ENCODE measurements around the gene COG5. TPM values are rescaled to one million over a fixed set of nuclear protein-coding genes. Genes with fewer than 3 reads are reported as not detected.

Gene COG5
- total and polyA plus RNA-seq, 10 of the 15 experiments (the other 5 are each of a cell fraction or from before 2014, with no cell fraction given) = 5.5 to 27.9 (median 15.6) TPM

GRCh38 chr7:107212725-107213124, 351.0 kb downstream of the COG5 start:
- FAIRE-seq (no peak), DNase-seq (ENCODE audit: low read depth, low spot score) (no peak), ATAC-seq (peak; percentile 47)
- Histone ChIP-seq H3K4me1 (ENCODE audit: control insufficient read depth, insufficient read depth, low read length) (no peaks in the 10 kb centered on the region), H3K4me3 (no peak overlapping the region), H3K4me2 (ENCODE audit: control insufficient read depth, insufficient read depth) (0 out of 2 replicates have a peak overlapping the region, but pooled peaks have one; percentile 3), H3K79me2 (ENCODE audit: control insufficient read depth, insufficient read depth, low read length) (no peaks in the 10 kb centered on the region), H3K27ac (ENCODE audit: control insufficient read depth, insufficient read depth) (no peak overlapping the region), H3K9ac (ENCODE audit: control insufficient read depth, insufficient read depth, low read length) (no peak overlapping the region), H2AFZ (ENCODE audit: control insufficient read depth, low read depth, low read length) (no peak overlapping the region), H3K27me3 (replicated peaks in 1 of 2; ENCODE audit: control insufficient read depth in 2 of 2, insufficient read depth in 2 of 2, low read length in 1 of 2) (no peaks in the 10 kb centered on the region), H3K9me3 (replicated peaks; ENCODE audit: control insufficient read depth, insufficient read depth, low read length) (peaks cover 2% of the 10 kb centered on the region; the same call in 2 of the 3 replicates), H4K20me1 (ENCODE audit: control insufficient read depth, insufficient read depth) (no peaks in the 10 kb centered on the region), H3K36me3 (ENCODE audit: control insufficient read depth in 2 of 2, insufficient read depth in 2 of 2, low read length in 1 of 2) (peaks cover 2 to 6% of the 10 kb centered on the region in 2 experiments; a peak in 3 of 4 replicates)
- CTCF ChIA-PET = interaction anchor here (0.7 to 1.5 kb wide), 4 partner anchors 18 to 192 kb away, joined by 3 to 4 read pairs (median 3); no protein-coding TSS in a partner anchor
- SMC1A ChIA-PET (ENCODE audit: uncharacterized antibody, unreplicated experiment) = interaction anchor here (1.6 to 1.8 kb wide), 2 partner anchors 9 to 38 kb away, joined by 4 to 8 read pairs; no protein-coding TSS in a partner anchor
- RAD21 ChIA-PET (ENCODE audit: unreplicated experiment) = interaction anchor here (1.1 kb wide), 1 partner anchor 18 kb away, joined by 3 read pairs; no protein-coding TSS in a partner anchor
- no TSS peak for BruUV-seq (replicated peaks)
- in situ Hi-C loops (cut with MboI) = no loop called here
- intact Hi-C loops (cut with micrococcal nuclease; ENCODE audit: unreplicated experiment) = no loop called here
- POLR2A ChIA-PET = no interaction called here
- WGBS (ENCODE audit: insufficient coverage, insufficient replicate concordance, low lambda C conversion rate, missing lambda C conversion rate) = 50% methylated on average over 2 of the region's 2 CpGs
- TF ChIP-seq, protein P1, sequence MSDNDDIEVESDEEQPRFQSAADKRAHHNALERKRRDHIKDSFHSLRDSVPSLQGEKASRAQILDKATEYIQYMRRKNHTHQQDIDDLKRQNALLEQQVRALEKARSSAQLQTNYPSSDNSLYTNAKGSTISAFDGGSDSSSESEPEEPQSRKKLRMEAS (IDR thresholded peaks at IDR 0.05; ENCODE audit: low read depth, low read length) = no peak
- no peak for TF ChIP-seq BACH1 (IDR thresholded peaks at IDR 0.05; ENCODE audit: borderline replicate concordance)
- no peak for TF ChIP-seq NFYA (IDR thresholded peaks at IDR 0.05; ENCODE audit: borderline replicate concordance, low read depth, low read length)
- peak; percentile 37 to 39; a peak in 2 of 4 replicates for TF ChIP-seq IKZF2 (IDR thresholded peaks at IDR 0.05)
- no peak for TF ChIP-seq CHD2 (IDR thresholded peaks at IDR 0.05; ENCODE audit: borderline replicate concordance, low read depth, low read length)
- peak; percentile 27; the same call in 1 of the 2 replicates for TF ChIP-seq IRF4 (IDR thresholded peaks at IDR 0.05; ENCODE audit: low read depth, low read length)
- no peak for TF ChIP-seq ZBTB33 (IDR thresholded peaks at IDR 0.05)
- TF ChIP-seq PAX8 (IDR thresholded peaks at IDR 0.05) = no peak
- TF ChIP-seq SPI1 (IDR thresholded peaks at IDR 0.05; ENCODE audit: borderline replicate concordance, insufficient read depth, low read depth, low read length) = peak; percentile 76
- TF ChIP-seq ATF7 (IDR thresholded peaks at IDR 0.05; ENCODE audit: low read depth) = no peak
- peak; percentile 35; the same call in 1 of the 2 replicates for TF ChIP-seq IKZF1 (conservative IDR thresholded peaks at IDR 0.05)
- no peak for TF ChIP-seq CREB1 (IDR thresholded peaks at IDR 0.05; ENCODE audit: low read depth)
- no peak for TF ChIP-seq EZH2 (IDR thresholded peaks at IDR 0.05; ENCODE audit: borderline replicate concordance, control insufficient read depth, low read depth, low read length)
- TF ChIP-seq E4F1 (IDR thresholded peaks at IDR 0.05; ENCODE audit: borderline replicate concordance, partially characterized antibody) = no peak
- no peak for TF ChIP-seq POLR2AphosphoS2 (IDR thresholded peaks at IDR 0.05; ENCODE audit: low read depth, low read length)
- no peak for TF ChIP-seq DPF2 (IDR thresholded peaks at IDR 0.05)
- no peak for TF ChIP-seq TAF1 (IDR thresholded peaks at IDR 0.05; ENCODE audit: borderline replicate concordance, low read depth, low read length)
- TF ChIP-seq E2F8 (IDR thresholded peaks at IDR 0.05; ENCODE audit: low read depth, partially characterized antibody) = no peak
